ENCODE data around the gene EDIL3. TPM values are rescaled to one million over a fixed set of nuclear protein-coding genes. Genes with fewer than 3 reads are reported as not detected.

The EDIL3 gene
- total and polyA plus RNA-seq, 2 donors (not counting 1 experiment from before 2014, with no cell fraction given): not detected

DNA sequence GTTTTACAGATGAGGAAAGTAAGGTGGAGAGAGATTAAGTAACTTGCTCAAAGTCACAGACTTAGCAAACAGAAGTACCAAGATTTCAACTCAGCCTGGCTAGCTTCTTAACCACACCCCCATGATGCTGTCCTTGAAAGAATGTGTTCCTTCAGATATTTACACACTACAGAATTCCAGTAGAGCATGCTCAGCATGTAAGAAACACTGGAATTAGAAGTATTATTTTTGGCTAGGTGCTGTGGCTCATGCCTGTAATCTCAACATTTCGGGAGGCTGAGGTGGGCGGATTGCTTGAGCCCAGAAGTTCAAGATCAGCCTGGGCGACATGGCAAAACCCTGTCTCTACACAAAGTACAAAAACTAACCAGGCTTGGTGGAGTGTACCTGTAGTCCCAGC lies 142.4 kb downstream of the EDIL3 start:
- Mint-ChIP-seq H3K4me1 (no peaks in the 10 kb centered on the region), H3K27ac (no peak overlapping the region), H3K9me3 (ENCODE audit: insufficient read depth) (no peaks in the 10 kb centered on the region), H3K27me3 (no peaks in the 10 kb centered on the region), H3K4me3 (no peak overlapping the region)
- no peaks in the 10 kb centered on the region for H3K79me2 ChIP-seq (ENCODE audit: control insufficient read depth, insufficient read depth, low read length)
- H3K36me3 ChIP-seq (replicated peaks in 1 of 2; ENCODE audit: control extremely low read depth in 1 of 2, control insufficient read depth in 1 of 2, extremely low read depth in 1 of 2, insufficient read depth in 2 of 2, low read length in 1 of 2): no peaks in the 10 kb centered on the region
- intact Hi-C loops (cut with micrococcal nuclease): no loop called here
- DNase-seq: no peak
- no peaks in the 10 kb centered on the region for H3K4me1 ChIP-seq (ENCODE audit: control insufficient read depth in 2 of 2, insufficient read depth in 2 of 2, low read length in 2 of 2)
- ATAC-seq (ENCODE audit: low read depth): no peak
- no peak overlapping the region for H3K27ac ChIP-seq (ENCODE audit: low read length in 2 of 2)
- H3K9me3 ChIP-seq (ENCODE audit: control extremely low read depth in 1 of 3, control insufficient read depth in 2 of 3, insufficient read depth in 1 of 3, low read length in 2 of 3): no peaks in the 10 kb centered on the region
- ChIA-PET CTCF (no interaction called here), POLR2A (no interaction called here)
- H2AFZ ChIP-seq (ENCODE audit: insufficient read depth, low read depth, low read length, poor library complexity, severe bottlenecking): no peak overlapping the region
- no peaks in the 10 kb centered on the region for H4K20me1 ChIP-seq (ENCODE audit: control insufficient read depth, insufficient read depth, low read length, poor library complexity, severe bottlenecking)
- H3K4me2 ChIP-seq (replicated peaks; ENCODE audit: low read depth, low read length, poor library complexity, severe bottlenecking): no peak overlapping the region
- TF ChIP-seq EZH2 (IDR thresholded peaks at IDR 0.05; ENCODE audit: borderline replicate concordance, insufficient read depth, low read depth, low read length, poor library complexity, severe bottlenecking): no peak
- TF ChIP-seq, protein P1, sequence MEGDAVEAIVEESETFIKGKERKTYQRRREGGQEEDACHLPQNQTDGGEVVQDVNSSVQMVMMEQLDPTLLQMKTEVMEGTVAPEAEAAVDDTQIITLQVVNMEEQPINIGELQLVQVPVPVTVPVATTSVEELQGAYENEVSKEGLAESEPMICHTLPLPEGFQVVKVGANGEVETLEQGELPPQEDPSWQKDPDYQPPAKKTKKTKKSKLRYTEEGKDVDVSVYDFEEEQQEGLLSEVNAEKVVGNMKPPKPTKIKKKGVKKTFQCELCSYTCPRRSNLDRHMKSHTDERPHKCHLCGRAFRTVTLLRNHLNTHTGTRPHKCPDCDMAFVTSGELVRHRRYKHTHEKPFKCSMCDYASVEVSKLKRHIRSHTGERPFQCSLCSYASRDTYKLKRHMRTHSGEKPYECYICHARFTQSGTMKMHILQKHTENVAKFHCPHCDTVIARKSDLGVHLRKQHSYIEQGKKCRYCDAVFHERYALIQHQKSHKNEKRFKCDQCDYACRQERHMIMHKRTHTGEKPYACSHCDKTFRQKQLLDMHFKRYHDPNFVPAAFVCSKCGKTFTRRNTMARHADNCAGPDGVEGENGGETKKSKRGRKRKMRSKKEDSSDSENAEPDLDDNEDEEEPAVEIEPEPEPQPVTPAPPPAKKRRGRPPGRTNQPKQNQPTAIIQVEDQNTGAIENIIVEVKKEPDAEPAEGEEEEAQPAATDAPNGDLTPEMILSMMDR (IDR thresholded peaks at IDR 0.05): no peak
- no peak overlapping the region for H3K9ac ChIP-seq (ENCODE audit: low read length)
- no peaks in the 10 kb centered on the region for H3K27me3 ChIP-seq (replicated peaks in 1 of 4; ENCODE audit: control extremely low read depth in 1 of 4, control insufficient read depth in 3 of 4, insufficient read depth in 4 of 4, low read length in 3 of 4)
- H3K4me3 ChIP-seq (ENCODE audit: control extremely low read depth in 1 of 5, extremely low read depth in 1 of 5, insufficient read depth in 1 of 5, low read depth in 2 of 5, low read length in 4 of 5): no peak overlapping the region
- no CpG with 5 or more reads among the region's 3 CpGs for WGBS (ENCODE audit: insufficient coverage)

GRCh38 chr5:84239494-84239893 lies 145.2 kb downstream of the EDIL3 start:
- Mint-ChIP-seq H3K4me3 (no peak overlapping the region), H3K9me3 (ENCODE audit: insufficient read depth) (no peaks in the 10 kb centered on the region), H3K27me3 (no peaks in the 10 kb centered on the region), H3K4me1 (no peaks in the 10 kb centered on the region), H3K27ac (no peak overlapping the region)
- H3K4me3 ChIP-seq (ENCODE audit: control extremely low read depth in 1 of 5, extremely low read depth in 1 of 5, insufficient read depth in 1 of 5, low read depth in 2 of 5, low read length in 4 of 5): no peak overlapping the region
- no peak overlapping the region for H3K4me2 ChIP-seq (replicated peaks; ENCODE audit: low read depth, low read length, poor library complexity, severe bottlenecking)
- CTCF ChIA-PET: no interaction called here
- POLR2A ChIA-PET: no interaction called here
- no CpG with 5 or more reads among the region's 2 CpGs for WGBS (ENCODE audit: insufficient coverage)
- no peak for TF ChIP-seq EZH2 (IDR thresholded peaks at IDR 0.05; ENCODE audit: borderline replicate concordance, insufficient read depth, low read depth, low read length, poor library complexity, severe bottlenecking)
- TF ChIP-seq, protein P1 (IDR thresholded peaks at IDR 0.05): no peak
- no peak overlapping the region for H2AFZ ChIP-seq (ENCODE audit: insufficient read depth, low read depth, low read length, poor library complexity, severe bottlenecking)
- DNase-seq (no peak), ATAC-seq (ENCODE audit: low read depth) (no peak)
- H3K9me3 ChIP-seq (ENCODE audit: control extremely low read depth in 1 of 3, control insufficient read depth in 2 of 3, insufficient read depth in 1 of 3, low read length in 2 of 3): no peaks in the 10 kb centered on the region
- H3K27ac ChIP-seq (ENCODE audit: low read length in 2 of 2): no peak overlapping the region
- H3K9ac ChIP-seq (ENCODE audit: low read length): no peak overlapping the region
- H3K27me3 ChIP-seq (replicated peaks in 1 of 4; ENCODE audit: control extremely low read depth in 1 of 4, control insufficient read depth in 3 of 4, insufficient read depth in 4 of 4, low read length in 3 of 4): no peaks in the 10 kb centered on the region
- no peaks in the 10 kb centered on the region for H4K20me1 ChIP-seq (ENCODE audit: control insufficient read depth, insufficient read depth, low read length, poor library complexity, severe bottlenecking)
- H3K36me3 ChIP-seq (replicated peaks in 1 of 2; ENCODE audit: control extremely low read depth in 1 of 2, control insufficient read depth in 1 of 2, extremely low read depth in 1 of 2, insufficient read depth in 2 of 2, low read length in 1 of 2): no peaks in the 10 kb centered on the region
- no peaks in the 10 kb centered on the region for H3K79me2 ChIP-seq (ENCODE audit: control insufficient read depth, insufficient read depth, low read length)
- no peaks in the 10 kb centered on the region for H3K4me1 ChIP-seq (ENCODE audit: control insufficient read depth in 2 of 2, insufficient read depth in 2 of 2, low read length in 2 of 2)
- intact Hi-C loops (cut with micrococcal nuclease): no loop called here

Data from B cell (primary cell).